Kidney glomerular epithelial cell (primary cell): ENCODE results near the gene PDE3A.
"Not testable (repeated sequence)": the region's sequence is repeated elsewhere in the genome, so short reads cannot be mapped to it uniquely, and the experiment has no call there.

Experiments used
- DNase-seq: peaks from one replicate; lab custom pipeline; 2025; lab: John Stamatoyannopoulos, UW

Gene PDE3A

DNA sequence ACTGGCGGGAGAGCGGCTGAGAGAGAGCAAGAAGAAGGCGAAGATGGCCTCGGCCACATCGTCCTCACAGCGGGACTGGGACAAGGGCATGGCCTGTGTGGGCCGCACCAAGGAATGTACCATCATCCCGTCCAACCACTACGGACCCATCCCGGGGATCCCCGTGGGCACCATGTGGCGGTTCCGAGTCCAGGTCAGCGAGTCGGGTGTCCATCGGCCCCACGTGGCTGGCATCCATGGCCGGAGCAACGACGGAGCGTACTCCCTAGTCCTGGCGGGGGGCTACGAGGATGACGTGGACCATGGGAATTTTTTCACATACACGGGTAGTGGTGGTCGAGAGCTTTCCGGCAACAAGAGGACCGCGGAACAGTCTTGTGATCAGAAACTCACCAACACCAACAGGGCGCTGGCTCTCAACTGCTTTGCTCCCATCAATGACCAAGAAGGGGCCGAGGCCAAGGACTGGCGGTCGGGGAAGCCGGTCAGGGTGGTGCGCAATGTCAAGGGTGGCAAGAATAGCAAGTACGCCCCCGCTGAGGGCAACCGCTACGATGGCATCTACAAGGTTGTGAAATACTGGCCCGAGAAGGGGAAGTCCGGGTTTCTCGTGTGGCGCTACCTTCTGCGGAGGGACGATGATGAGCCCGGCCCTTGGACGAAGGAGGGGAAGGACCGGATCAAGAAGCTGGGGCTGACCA is 183.6 kb downstream of the PDE3A start:
- not testable (repeated sequence) for DNase-seq

DNA sequence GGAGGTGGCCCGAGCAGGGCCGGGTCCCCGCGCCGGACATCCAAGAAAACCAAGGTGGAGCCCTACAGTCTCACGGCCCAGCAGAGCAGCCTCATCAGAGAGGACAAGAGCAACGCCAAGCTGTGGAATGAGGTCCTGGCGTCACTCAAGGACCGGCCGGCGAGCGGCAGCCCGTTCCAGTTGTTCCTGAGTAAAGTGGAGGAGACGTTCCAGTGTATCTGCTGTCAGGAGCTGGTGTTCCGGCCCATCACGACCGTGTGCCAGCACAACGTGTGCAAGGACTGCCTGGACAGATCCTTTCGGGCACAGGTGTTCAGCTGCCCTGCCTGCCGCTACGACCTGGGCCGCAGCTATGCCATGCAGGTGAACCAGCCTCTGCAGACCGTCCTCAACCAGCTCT is 184.2 kb downstream of the PDE3A start:
- not testable (repeated sequence) for DNase-seq

DNA sequence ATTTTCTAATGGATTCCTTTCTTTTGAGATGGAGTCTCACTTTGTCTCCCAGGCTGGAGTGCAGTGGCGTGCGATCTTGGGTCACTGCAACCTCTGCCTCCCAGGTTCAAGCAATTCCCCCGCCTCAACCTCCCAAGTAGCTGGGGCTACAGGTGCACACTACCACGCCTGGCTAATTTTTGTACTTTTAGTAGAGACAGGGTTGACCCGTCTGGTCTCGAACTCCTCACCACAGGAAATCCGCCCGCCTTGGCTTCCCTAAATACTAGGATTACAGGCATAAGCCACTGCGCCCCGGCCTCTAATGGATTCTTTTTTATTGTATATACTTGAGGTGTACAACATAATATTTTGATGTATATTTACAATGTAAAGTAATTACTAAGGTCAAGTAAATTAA is 186.7 kb downstream of the PDE3A start:
- DNase-seq: no peak

DNA sequence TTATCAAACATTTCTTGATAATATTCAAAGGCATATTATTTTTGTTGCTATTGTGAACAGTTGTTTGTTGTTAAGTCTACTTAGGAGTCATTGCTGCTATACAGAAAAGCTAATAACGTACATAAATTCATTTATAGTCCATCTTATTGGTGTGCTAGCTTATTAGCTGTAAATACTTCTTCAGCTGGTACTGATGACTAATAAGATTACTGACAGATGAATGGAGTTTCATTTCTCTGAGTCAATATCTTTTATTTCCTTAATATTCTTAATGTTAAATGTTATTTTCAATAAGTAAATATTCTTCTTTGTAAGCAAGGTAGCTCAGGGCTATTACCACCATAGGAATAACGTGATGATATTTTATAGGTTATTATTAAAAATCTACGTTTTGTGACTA is 187.4 kb downstream of the PDE3A start:
- no peak for DNase-seq

DNA sequence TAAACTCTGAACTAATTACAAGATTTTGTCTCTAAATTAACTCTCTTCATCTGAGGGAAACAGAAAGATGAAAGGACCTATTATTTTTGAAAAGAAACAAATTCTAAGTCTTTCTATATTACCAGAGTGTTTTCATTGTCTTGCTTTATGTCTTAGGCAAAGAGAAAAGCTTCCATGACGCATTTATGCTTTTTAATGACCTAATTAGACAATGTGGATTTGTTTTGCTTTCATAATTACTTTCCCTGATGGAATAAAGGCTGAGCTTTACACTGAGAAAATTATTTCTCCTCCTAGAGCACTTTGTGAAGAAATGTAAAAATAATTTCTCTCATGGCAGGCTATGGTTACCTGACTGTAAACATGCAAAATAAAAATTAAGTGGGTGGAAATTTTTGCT is 188.8 kb downstream of the PDE3A start:
- DNase-seq: no peak

DNA sequence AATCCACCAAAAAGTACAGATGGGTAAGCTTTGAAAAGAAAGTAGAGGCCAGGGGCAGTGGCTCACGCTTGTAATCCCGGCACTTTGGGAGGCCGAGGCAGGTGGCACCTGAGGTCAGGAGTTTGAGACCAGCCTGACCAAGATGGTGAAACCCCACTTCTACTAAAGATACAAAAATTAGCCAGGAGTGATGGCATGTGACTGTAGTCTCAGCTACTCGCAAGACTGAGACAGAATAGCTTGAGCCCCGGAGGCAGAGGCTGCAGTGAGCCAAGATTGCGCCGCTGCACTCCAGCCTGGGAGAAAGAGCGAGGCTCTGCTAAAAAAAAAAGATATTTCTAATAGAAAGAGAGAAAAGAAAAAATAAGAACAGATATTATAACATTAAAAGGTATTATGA is 192.6 kb downstream of the PDE3A start:
- DNase-seq: no peak

DNA sequence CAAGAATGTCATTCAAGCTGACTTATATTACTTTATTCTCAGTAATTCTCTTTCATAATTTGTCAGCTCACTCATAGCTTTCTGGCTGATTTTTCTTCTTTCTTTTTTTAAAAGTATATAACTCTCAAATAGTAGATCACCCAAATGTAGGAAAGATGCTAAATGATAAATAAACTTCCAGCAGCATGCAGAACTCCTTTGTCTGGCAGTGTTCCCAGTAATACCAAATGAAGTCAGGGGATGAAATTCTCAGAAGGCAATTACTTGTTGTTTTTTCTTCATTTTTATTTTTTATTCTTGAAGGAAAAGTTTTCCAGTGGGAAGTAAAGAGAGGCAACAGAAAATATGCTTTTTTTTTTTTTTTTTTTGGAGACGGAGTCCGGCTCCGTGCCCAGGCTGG is 193.5 kb downstream of the PDE3A start:
- DNase-seq: no peak

DNA sequence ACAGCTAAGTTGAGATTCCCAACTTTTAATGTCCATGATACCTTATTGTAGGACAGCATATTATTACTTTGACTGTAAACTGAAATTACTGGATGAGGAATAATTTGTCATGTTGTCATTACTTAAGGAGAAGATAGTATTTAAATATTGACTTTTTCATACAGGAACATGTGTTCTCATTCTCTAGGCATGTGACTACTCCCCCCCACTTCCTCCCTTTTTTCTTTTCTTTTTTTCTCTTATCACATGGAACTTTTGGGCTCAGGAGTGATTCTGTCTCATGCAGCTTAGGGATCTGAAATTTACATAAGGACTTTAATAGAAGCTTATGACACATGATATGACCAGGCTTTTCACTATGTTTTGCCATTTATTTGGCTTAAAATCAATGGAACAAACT is 199.1 kb downstream of the PDE3A start:
- DNase-seq: no peak

DNA sequence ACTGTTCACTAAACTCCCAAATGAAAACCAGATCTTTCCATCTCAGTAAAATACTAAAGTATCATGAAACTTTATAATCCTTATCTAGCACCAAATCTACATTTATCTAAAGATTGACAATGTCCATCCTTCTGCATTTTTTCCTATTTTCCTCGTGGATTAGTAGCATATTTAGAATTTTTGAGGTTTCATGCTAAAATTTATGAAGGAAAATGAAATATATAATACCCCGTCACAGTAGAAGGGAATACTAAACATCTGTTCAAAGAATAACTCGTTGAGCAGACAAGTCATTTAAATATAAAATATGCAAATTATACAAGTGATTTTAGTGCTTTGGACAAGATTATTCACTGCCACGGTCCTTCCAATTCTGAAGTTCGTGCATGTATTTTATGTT is 204.1 kb downstream of the PDE3A start:
- no peak for DNase-seq

DNA sequence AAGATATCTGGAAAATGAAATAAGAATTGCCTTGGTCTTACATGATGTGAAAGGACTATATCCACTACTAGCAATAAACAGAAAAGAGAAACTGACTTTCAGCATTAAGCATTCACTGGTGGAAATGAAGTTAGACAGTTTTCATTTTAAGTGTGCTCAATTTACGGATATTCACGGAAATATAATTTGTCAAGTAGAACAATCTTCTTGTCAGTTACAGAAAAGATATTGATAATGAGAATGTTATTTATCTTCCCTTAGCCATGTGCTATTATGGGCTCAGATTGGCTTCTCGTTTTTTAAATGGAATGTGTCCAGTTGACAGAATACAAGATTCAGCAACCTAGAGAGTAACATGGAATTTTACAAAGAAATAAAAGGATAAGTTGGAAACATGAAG is 208.2 kb downstream of the PDE3A start:
- DNase-seq: no peak

DNA sequence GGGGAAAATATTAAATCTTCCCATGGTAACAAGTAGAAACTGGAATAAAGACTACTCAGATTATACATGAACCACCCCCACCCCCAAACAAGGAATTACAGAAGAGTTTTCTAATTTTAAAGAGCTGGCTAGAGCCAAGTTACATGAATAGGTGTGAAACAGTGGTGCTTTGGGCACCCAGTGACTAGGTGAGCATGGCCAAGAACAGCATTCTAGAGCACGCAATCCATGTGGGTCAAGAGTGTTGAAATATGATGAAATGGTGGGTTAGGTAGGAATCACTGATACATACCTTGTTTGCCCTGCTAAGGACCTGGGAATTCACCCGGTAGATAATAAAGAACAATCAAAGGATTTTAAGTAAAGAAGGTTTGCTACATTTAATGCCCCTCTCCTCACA is 208.7 kb downstream of the PDE3A start:
- no peak for DNase-seq

DNA sequence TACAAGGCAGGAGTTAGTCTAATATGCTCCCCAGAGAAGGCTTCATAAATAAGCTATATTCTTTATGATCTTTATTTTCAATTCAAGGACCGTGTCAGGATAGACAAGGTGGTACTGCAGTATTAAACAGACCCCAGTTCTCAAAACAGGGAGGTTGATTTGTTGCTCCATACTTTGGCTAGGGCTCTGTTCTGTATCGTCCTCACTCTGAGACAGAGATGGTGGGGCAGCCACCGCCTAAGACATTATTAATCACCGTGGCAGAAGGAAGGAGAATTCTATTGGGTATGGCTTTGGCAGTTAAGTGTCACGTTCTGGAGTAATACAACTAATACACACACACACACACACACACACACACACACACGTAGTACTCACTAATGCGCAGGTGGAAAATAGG is 209.8 kb downstream of the PDE3A start:
- DNase-seq: no peak

DNA sequence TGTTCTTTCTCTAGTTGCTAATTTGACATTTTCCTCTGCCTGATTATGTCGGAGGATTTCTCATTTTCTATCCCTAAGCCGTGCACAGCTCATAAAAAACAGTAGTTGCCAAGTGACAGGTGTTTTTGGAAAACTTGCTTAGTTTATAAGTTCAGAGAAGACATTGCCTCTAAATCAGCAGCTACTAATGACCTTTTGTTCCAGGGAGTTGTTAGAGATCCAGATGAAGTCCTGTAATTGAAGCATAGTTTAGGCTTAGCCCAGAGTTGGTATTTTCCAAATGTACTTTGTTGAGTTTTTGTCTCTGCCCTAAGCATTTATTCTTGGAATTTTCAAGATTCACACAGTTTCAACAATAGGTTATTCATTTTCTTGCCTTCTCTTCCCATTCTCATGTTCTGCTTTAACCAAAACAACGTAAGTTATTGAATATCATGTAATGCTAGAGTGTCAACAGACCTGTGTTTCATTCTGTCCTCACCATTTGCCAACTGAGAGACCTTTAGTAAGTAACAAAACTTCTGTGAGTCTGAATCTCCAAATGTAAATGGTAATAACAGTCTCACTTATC is 216.8 kb downstream of the PDE3A start:
- DNase-seq: no peak

DNA sequence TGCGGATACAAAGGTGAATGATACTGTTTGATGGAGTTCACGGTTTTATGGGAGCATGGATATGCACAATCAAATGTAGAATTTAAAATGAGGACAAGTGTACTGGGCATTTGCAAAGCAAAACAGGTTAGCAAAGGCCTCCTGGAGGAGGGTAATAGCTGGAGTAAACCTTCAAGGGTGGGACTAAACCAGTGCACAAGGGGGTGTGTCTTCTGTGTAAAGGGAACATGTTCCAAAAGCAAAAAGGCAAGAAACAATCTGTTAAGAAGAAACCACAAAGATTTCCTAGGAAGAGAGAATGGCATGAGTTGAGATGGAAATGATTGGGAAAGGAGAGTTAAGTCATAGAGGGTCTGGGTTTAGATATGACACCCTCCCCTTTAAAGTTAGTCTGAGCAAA is 217.6 kb downstream of the PDE3A start:
- no peak for DNase-seq

DNA sequence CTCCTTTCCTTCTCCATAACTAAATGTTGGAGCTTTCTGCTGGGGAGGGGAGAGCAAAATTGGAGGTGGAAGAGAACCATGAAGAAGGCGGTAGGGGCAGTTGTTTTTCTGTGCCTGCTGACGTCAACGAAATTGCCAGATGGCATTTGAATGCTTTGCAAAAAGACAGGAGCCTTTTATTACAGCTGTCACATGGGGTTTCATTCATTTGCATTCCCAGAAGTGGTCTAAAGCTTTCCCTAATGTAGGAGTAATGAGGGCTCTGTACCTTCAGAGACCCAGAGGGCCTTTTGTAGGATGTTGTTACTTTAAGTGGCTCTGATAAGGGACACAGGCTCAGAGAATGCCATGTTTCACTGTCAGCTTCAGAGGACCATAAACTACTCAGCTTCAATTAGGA is 219.7 kb downstream of the PDE3A start:
- no peak for DNase-seq

DNA sequence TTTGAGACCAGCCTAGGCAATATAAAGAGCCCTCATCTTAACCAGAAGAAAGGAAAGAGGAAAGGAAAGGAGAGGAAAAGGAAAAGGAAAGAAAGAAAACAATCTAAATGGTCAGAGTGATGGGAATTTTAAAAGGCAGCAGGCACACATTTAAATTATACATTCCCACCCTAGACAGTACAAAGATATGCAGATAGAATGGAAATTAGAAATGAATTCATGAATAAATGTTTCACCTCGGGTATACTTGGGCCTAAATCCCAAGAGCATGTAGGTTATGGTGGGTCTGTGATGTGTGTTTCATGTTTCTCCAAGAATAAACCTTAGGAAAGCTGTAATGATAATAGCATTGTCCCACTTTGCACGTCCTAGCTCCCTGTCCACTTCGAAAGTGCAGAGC is 222.2 kb downstream of the PDE3A start:
- no peak for DNase-seq

DNA sequence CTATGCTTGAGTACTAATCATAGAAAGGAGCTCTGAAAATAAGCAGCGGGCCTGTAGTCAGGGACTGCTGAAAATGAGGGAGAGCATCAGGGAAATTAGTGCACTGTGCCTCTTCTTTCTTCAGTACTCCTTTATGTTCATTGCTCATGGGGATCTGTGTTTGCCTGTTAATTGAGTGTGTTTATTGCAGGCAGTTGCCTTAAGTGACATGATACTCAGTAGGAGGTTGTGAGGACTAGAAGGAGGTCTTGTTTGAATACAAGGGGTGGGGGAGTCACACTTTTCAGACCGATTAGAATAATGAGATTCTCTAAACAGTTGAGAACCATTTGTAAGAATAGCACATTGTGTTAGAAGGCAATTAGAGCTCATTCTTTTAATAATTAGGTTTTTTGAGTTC is 224.2 kb downstream of the PDE3A start:
- no peak for DNase-seq

DNA sequence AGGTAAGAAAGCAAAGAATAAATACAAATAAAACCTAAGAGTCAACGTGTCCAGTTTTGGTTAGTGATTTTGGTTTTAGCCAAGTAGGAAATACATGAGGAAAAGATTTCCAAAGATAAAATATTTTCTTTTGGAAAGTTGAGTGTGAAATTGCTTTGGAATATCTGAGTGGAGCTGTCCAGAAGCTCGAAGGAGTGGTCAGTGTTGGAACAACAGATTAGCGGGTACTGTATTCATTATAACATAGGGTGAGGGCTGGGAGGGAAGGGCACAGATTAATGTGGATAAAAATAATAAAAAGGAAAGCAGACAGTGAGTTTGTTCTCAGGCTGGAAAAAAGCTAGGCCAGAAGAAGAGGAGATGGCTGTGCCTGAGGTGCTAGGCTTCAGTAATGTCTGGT is 225.3 kb downstream of the PDE3A start:
- DNase-seq: no peak

DNA sequence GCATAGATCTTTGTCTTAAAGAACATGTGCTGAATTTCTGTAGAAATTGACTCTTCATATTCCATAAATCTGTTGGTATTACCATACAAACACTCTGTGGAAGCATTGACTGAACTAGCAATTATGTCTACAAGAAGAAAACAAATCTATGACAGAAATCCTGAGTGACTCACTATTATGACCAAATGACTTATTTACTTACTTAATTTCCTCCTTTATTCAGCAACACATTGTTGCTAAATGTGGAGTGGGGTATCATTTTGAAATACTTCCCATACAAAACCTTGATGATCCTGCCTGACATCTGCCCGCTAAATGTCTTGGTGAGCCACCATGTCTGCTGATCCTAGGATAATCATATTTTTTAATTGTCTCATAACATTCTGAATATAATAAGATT is 227.7 kb downstream of the PDE3A start:
- DNase-seq: no peak

DNA sequence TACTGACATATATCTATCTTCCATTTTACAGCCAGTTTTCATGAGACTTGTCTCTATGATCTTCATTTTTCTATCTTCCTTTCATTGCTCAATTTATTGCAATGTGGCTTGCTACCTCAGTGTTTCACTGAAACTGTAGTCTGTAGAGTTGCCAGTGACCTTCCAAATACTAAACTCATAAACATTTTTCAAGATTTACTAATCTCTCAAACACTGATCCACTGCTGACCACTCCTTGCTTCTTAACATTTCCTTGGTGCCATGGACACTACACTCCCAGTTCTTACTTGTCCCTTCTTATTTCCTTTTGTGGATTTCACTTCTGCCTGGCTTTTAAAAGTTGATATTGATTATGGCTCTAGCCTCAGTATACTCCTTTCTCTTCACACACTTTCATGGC is 231.4 kb downstream of the PDE3A start:
- DNase-seq: no peak

DNA sequence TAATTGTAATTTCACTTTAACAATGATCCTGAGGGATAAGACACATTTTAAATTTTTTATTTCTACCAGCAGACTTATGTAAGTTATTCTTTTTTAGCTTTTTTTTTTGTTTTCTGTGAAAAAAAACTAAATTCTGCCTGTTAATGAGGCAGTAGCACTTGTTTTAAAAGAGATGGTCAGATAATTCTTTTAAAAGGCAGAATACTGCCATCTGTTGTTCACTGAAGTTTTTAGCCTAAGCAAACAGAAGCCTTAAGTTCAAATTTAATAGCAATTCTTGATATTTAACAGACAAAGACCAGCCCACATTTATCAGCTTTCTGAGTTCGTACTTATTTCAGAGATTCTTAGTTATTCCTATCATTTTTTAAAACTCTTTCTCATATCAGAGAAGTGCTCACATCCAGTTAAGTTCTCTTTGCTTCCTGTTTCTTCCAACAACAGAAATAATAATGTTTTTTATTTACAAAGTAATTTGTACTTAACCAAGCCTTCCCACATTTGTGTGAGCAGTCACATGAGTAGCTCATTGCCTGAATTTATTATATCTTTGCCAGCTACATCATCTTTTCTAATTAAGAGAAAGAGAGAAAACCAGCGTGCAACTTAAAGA is 233.4 kb downstream of the PDE3A start:
- DNase-seq: peak; percentile 34

DNA sequence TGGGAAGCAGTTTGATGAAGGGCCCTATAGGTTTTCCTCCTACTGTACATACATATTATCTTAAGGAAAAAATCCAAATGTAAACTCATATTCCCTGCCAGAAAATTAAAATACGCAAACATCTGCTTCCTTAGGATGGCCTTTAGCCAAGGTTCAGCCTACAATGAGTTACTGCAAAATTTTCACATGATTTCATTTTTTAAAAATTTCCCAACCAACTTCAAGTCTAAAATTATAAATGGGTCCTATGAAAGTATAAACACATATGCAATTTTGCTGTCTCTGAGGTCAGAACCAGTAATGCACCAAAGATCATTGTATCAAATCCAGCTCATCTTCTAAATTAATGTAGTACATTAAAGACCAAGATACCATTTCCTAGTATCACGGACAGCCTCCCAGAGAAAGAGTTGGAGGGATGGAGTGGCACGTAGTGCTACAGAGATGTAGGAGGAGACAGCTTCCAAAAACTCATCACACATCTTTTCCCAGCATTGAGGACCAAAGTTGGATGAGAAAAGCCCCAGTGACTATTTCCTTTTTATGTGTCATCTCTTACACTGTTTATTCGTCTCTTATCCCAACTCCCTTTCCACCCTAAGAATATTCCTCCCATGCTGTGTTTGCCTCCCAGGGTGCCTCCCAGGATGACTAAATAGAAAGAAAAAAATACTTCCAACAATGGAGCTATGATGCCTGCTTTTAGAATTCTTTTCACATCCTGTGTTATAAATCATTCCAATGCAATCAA is 234.5 kb downstream of the PDE3A start:
- DNase-seq: peak; percentile 88

DNA sequence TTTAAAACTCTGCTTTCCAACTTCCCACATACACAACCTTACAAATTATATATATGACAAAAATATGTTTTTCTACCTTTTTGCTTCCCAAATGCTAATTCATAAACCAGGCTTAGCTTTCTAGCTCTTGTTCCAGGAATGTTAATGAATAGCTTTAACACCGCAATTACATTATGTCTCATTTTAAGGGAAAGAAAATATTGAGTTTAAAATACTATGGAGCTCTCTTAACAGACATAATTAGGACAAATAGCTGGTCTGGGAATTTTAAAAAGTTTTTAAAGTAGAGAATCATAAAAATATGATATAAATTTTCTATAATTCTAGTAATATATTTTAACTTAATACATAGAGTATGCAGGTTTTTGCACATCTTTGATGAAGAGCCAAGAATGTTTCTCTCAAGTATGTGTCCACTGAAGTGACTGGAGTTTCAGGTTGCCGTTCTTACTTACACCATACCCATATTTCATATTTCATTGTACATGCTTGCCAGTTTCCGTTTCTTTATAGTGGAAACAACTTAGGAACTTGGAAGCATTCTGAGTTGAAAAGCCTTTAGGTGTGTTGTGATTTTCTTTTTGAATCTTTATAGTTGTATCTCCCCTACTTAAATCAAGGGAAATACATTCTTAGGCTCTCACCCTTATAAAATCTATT is 236.2 kb downstream of the PDE3A start:
- no peak for DNase-seq
